D721Med (cell line): Measurements from ENCODE around the gene NKD2.

Experiments
- DNase-seq: peaks from one replicate; pipeline ENCODE4 v3.0.0; 2011; ENCODE audit warnings: low spot score; ENCODE audit not compliant: insufficient read length
- FAIRE-seq: peaks from 2 replicates; lab custom pipeline; 2011; peaks lifted over from hg19 to GRCh38; lab: Jason Lieb, UNC
- CTCF ChIP-seq: IDR thresholded peaks from 2 replicates; pipeline ENCODE4 v1.5.1; 2012; ENCODE audit warnings: mild to moderate bottlenecking, control low read depth; ENCODE audit not compliant: insufficient read depth; ENCODE audit errors: missing control alignments

Gene NKD2

GRCh38 chr5:1066676-1067075, 58.1 kb downstream of the NKD2 start:
- FAIRE-seq, result no peak
- DNase-seq, result peak; percentile 16
- no peak for TF ChIP-seq CTCF

GRCh38 chr5:1067141-1068121, 58.8 kb downstream of the NKD2 start:
- DNase-seq (peak; percentile 15), FAIRE-seq (no peak)
- TF ChIP-seq CTCF, result no peak

- DNase-seq, result no peak
- TF ChIP-seq CTCF, result no peak
- FAIRE-seq, result no peak
Measured at GRCh38 chr5:1068204-1068894, 59.7 kb downstream of the NKD2 start.

- DNase-seq, result no peak
- TF ChIP-seq CTCF, result no peak
- no peak for FAIRE-seq
Measured at GRCh38 chr5:1068895-1069719, 60.5 kb downstream of the NKD2 start.

- no peak for DNase-seq
- no peak for TF ChIP-seq CTCF
- FAIRE-seq, result no peak
Measured at GRCh38 chr5:1069720-1070088, 61.1 kb downstream of the NKD2 start.

- FAIRE-seq (no peak), DNase-seq (no peak)
- TF ChIP-seq CTCF, result no peak
Measured at GRCh38 chr5:1073239-1074102, 64.9 kb downstream of the NKD2 start.
